ENCODE data around the gene CCNH.

- TF ChIP-seq CTCF (conservative IDR thresholded peaks at IDR 0.05; ENCODE audit: low read depth, low read length) = no peak
- no peak for TF ChIP-seq EZH2 (IDR thresholded peaks at IDR 0.05; ENCODE audit: low read length, unreplicated experiment)
Measured at GRCh38 chr5:87421307-87421706, 8.6 kb upstream of the CCNH start.
